ENCODE results near the gene CEACAM3.

DNA sequence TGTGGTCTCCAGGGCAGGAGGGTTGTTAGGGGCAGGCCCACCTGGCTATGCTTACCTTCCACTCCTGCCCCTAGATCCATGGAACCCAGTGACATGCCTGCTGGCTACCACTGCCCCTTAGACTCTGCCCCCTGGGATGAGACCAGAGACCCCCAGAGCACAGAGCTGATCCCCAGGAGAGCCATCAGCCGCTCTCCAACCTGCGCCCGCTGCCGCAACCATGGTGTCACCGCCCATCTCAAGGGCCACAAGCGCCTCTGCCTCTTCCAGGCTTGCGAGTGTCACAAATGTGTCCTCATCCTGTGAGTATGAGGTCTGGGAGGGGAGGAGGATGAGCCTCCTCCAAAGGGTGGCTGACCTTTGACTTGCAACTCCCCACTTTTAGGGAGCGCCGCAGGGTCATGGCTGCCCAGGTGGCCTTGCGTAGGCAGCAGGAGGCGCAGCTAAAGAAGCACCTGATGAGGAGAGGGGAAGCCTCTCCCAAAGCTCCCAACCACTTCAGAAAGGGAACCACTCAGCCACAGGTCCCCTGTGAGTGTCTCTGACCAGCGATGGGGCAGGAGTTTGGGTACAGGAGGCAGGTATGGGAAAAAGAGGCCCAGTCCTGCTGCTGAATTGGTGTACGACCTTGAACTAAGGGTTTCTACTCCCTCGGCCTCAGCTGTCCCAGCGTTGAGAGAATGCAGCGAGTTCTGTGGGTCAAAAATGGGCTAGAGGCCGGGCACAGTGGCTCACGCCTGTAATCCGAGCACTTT is 51.1 kb downstream of the CEACAM3 start:
- TF ChIP-seq RAD21 (IDR thresholded peaks at IDR 0.05) = no peak
- TF ChIP-seq YY1 (IDR thresholded peaks at IDR 0.05) = no peak

Data from liver (tissue), 2 donors.